ENCODE measurements around the gene ECD. TPM values are rescaled to one million over a fixed set of nuclear protein-coding genes. Genes with fewer than 3 reads are reported as not detected.

The ECD gene
- total RNA-seq (10 to 100 TPM; 28.9 to 30.9 TPM), polyA plus RNA-seq (ENCODE audit: insufficient read length in 2 of 2) (10 to 100 TPM; 30.6 to 30.8 TPM)
- long read RNA-seq, donor 1, transcript ECD-201 (14 exons, 3,069 nt): major isoform, 6 of 6 reads
- long read RNA-seq, donor 1, partial matches to known transcripts: 0 of 6 reads
- long read RNA-seq, donor 1, other reads (novel, unspliced or antisense): 0 of 6 reads
- long read RNA-seq, donor 2, partial matches to known transcripts: 0 of 2 reads
- long read RNA-seq, donor 2, other reads (novel, unspliced or antisense): 0 of 2 reads
- long read RNA-seq, donor 3, partial matches to known transcripts: 6 of 9 reads
- long read RNA-seq, donor 3, other reads (novel, unspliced or antisense): 0 of 9 reads
- long read RNA-seq, donor 4, transcript ECD-201 (14 exons, 3,069 nt): major isoform, 7 of 12 reads
- long read RNA-seq, donor 4, partial matches to known transcripts: 5 of 12 reads
- long read RNA-seq, donor 4, other reads (novel, unspliced or antisense): 0 of 12 reads

DNA sequence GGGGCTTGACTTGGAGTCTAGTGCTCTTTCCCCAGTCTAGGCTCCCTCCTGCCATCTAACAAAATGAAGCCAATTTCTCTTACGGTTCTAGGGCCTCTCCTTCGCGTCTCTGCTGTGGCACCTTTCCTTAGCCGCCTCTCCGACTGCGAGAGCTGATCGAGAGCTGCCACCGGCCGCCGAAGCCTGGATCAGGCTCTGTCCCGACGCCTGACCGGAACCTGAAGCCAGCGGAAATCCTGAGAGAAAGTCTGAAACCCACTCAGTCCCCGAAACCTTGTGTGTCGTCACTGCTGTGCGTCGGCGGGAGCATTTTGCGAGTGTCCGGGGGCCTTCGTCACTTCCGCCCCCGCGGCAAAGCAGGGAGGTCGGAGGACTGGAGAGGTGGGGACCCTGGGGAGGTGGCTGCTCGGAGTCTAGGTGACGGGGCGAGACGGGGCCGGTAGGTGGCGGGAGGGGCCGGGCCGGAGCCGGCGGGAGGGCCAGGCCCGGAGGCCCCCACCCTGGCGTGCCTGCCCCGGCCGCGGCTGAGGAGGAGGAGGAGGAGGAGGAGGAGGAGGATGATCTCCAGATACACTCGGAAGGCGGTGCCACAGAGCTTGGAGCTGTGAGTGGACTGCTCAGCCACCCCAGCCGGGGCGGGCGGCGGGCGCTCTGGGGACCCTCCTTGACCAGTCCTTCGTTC lies at the start of gene ECD, which contains the start of gene FAM149B1:
Gene ECD (minus strand): TSS at position 226 of the 682 bp plus-strand sequence. CDS start 4,071 bp downstream, outside the sequence.
Gene FAM149B1 (plus strand): TSS at position 337 of the 682 bp plus-strand sequence. CDS start 221 bp downstream, at position 558.
- Histone ChIP-seq H3K4me3 (ENCODE audit: low read depth, low read length) (peak within 1 kb of the TSS; percentile 99), H3K4me1 (ENCODE audit: control insufficient read depth, insufficient read depth, low read length) (peaks cover 8% of the 10 kb centered on the region), H3K9me3 (ENCODE audit: control insufficient read depth, insufficient read depth, low read length) (no peaks in the 10 kb centered on the region), H3K27me3 (ENCODE audit: control insufficient read depth, insufficient read depth, low read length) (no peaks in the 10 kb centered on the region), H3K27ac (ENCODE audit: low read depth, low read length) (peak within 1 kb of the TSS; percentile 97), H3K36me3 (ENCODE audit: control insufficient read depth, insufficient read depth, low read length) (no peaks in the 10 kb centered on the region)
- WGBS (ENCODE audit: insufficient coverage): 0% methylated on average over 47 of the region's 49 CpGs
- DNase-seq (ENCODE audit: low read depth in 4 of 6, low spot score in 6 of 6): peak; percentile 93 to 99 (median 96)

DNA sequence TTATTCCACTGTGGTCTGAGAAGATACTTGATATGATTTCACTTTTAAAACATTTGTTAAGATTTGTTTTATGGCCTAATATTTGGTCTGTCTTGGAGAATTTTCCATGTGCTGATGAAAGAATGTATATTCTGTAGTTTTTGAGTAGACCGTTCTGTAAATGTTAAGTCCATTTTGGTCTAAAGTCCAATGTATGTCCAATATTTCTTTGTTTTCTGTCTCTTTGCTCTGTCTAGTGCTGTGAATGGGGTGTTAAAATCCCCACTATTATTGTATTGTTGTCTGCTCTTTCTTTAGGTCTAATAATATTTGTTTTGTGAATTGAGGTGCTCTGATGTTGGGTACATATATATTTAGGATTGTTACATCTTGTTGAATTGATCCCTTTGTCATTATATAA lies 47.9 kb upstream of the ECD start:
- no peaks in the 10 kb centered on the region for H3K27me3 ChIP-seq (ENCODE audit: control insufficient read depth, insufficient read depth, low read length)
- no peak overlapping the region for H3K27ac ChIP-seq (ENCODE audit: low read depth, low read length)
- H3K9me3 ChIP-seq (ENCODE audit: control insufficient read depth, insufficient read depth, low read length): no peaks in the 10 kb centered on the region
- no peak overlapping the region for H3K4me3 ChIP-seq (ENCODE audit: low read depth, low read length)
- WGBS (ENCODE audit: insufficient coverage): 83% methylated on average over 1 of the region's 1 CpG
- no peaks in the 10 kb centered on the region for H3K4me1 ChIP-seq (ENCODE audit: control insufficient read depth, insufficient read depth, low read length)
- peaks cover 15% of the 10 kb centered on the region for H3K36me3 ChIP-seq (ENCODE audit: control insufficient read depth, insufficient read depth, low read length)
- no peak for DNase-seq (ENCODE audit: low read depth in 4 of 6, low spot score in 6 of 6)

DNA sequence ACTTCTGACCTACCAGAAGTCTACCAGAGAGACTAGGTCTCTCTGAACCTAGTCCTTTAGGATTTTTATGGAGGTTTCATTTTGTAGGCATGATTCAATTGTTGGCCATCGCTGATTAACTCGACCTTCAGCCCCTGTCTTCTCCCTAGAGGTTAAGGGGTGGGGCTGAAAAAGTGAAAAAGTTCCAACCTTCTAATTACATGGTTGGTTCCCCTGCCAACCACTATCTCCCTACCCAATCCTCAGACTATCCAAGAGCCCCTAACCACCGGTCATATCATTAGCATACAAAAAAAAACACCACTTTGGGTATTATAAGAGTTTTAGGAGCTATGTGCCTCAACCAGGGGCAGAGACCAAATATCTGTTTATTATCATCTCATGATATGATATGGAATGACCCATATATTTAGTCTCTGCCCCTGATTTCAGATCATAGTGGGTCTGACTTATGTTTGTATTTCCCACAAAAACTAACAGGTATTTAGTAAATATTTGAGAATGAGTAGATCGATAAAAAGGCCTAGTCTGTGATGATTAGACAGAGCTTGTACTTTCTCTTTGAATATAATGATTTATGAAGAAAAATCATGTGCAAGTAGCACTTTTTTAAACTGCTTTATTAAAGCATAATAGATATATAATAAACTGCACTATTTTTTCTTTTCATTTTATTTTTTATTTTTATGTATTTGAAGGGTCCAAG lies 43.5 kb upstream of the ECD start:
- Histone ChIP-seq H3K4me1 (ENCODE audit: control insufficient read depth, insufficient read depth, low read length) (no peaks in the 10 kb centered on the region), H3K27ac (ENCODE audit: low read depth, low read length) (no peak overlapping the region), H3K27me3 (ENCODE audit: control insufficient read depth, insufficient read depth, low read length) (no peaks in the 10 kb centered on the region), H3K4me3 (ENCODE audit: low read depth, low read length) (no peak overlapping the region), H3K36me3 (ENCODE audit: control insufficient read depth, insufficient read depth, low read length) (peaks cover 17% of the 10 kb centered on the region), H3K9me3 (ENCODE audit: control insufficient read depth, insufficient read depth, low read length) (no peaks in the 10 kb centered on the region)
- no peak for DNase-seq (ENCODE audit: low read depth in 4 of 6, low spot score in 6 of 6)
- WGBS (ENCODE audit: insufficient coverage): no CpG with 5 or more reads among the region's 4 CpGs

DNA sequence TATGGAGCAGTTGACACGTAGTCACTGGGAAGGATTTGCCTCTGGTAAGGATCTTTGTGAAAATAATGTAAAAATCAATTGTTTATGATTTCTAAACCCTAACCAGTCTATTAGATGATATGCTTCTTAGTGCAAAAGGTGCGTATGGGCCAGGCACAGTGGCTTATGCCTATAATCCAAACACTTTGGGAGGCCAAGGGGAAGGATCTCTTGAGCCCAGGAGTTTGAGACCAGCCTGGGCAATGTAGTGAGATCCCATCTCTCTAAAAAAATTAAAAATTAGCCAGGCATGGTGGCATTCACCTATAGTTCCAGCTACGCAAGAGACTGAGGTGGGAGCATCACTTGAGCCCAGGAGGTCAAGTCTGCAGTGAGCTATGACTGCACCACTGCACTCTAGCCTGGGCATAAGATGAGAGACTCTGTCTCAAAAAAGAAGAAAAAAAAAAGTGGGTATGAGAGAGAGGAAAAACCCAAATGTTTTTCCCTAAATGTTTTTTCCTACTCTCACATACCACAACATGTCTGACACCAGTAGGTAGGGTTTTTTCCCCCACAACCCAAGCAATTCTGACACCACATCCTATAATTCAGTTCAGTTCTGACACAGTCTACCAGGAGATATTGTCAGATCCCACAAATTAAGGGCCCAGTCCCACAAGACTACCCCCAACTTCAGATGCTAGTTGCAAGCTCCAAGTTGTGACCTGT lies 42.7 kb upstream of the ECD start:
- no peak for DNase-seq (ENCODE audit: low read depth in 4 of 6, low spot score in 6 of 6)
- no peaks in the 10 kb centered on the region for H3K9me3 ChIP-seq (ENCODE audit: control insufficient read depth, insufficient read depth, low read length)
- H3K4me1 ChIP-seq (ENCODE audit: control insufficient read depth, insufficient read depth, low read length): no peaks in the 10 kb centered on the region
- no peak overlapping the region for H3K4me3 ChIP-seq (ENCODE audit: low read depth, low read length)
- H3K36me3 ChIP-seq (ENCODE audit: control insufficient read depth, insufficient read depth, low read length): peaks cover 17% of the 10 kb centered on the region
- H3K27ac ChIP-seq (ENCODE audit: low read depth, low read length): no peak overlapping the region
- H3K27me3 ChIP-seq (ENCODE audit: control insufficient read depth, insufficient read depth, low read length): no peaks in the 10 kb centered on the region
- WGBS (ENCODE audit: insufficient coverage): 100% methylated on average over 1 of the region's 3 CpGs

DNA sequence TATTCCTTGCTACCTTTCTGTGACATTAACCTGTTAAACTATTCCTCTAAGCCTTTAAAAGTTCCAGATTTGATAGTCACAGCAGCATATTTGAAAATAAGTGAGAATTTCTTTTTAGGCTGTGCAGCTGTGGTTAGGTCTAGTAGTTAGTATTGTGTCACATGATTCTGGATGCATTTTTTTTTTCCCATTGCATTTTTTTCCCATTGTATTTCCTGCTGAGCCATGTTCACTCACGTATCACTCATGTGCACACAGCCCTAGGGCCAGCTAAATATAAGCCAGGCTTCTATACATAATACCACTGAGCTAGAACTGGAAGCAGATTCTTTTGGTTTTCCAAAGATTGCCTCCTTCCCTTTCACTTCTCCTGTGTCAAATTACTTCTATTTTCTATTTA lies 41.9 kb upstream of the ECD start:
- Histone ChIP-seq H3K36me3 (ENCODE audit: control insufficient read depth, insufficient read depth, low read length) (peaks cover 19% of the 10 kb centered on the region), H3K4me1 (ENCODE audit: control insufficient read depth, insufficient read depth, low read length) (no peaks in the 10 kb centered on the region), H3K4me3 (ENCODE audit: low read depth, low read length) (no peak overlapping the region), H3K27me3 (ENCODE audit: control insufficient read depth, insufficient read depth, low read length) (no peaks in the 10 kb centered on the region), H3K27ac (ENCODE audit: low read depth, low read length) (no peak overlapping the region), H3K9me3 (ENCODE audit: control insufficient read depth, insufficient read depth, low read length) (no peaks in the 10 kb centered on the region)
- WGBS (ENCODE audit: insufficient coverage): 75% methylated on average over 1 of the region's 1 CpG
- no peak for DNase-seq (ENCODE audit: low read depth in 4 of 6, low spot score in 6 of 6)

DNA sequence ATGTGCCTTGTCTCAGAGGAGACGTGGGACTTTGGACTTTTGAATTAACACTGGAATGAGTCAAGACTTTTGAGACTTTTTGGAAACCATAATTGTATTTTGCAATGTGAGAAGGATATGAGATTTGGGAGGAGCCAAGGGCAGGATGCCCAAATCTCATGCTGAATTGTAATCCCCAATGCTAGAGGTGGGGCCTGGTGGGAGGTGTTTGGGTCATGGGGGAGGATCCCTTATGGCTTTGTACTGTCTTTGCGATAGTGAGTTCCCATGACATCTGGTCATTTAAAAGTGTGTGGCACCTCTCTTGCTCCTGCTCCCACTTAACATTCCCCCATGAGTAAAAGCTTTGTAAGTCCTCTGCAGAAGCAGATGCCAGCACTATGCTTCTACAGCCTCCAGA lies 40.1 kb upstream of the ECD start:
- H3K9me3 ChIP-seq (ENCODE audit: control insufficient read depth, insufficient read depth, low read length): no peaks in the 10 kb centered on the region
- no peak for DNase-seq (ENCODE audit: low read depth in 4 of 6, low spot score in 6 of 6)
- no peaks in the 10 kb centered on the region for H3K27me3 ChIP-seq (ENCODE audit: control insufficient read depth, insufficient read depth, low read length)
- H3K4me1 ChIP-seq (ENCODE audit: control insufficient read depth, insufficient read depth, low read length): no peaks in the 10 kb centered on the region
- no peak overlapping the region for H3K27ac ChIP-seq (ENCODE audit: low read depth, low read length)
- H3K36me3 ChIP-seq (ENCODE audit: control insufficient read depth, insufficient read depth, low read length): peaks cover 18% of the 10 kb centered on the region
- no peak overlapping the region for H3K4me3 ChIP-seq (ENCODE audit: low read depth, low read length)
- 92% methylated on average over 1 of the region's 2 CpGs for WGBS (ENCODE audit: insufficient coverage)

DNA sequence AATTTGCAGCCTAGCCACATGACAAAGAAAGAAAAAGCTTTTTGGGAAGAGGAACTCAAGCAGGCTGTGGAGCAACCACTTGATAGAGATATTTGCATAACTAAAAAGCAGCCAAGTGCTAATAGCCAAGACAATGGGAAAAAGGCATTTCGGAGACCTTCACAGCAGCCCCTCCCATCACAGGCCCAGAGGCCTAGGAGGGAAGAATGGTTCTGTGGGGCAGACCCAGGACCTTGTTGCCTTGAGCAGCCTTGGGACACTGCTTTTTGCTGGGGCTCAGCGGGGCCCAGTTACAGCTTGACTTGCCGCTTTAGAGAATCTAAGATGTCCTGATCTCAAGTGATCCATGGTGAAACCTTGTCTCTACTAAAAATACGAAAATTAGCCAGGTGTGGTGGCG lies 38.6 kb upstream of the ECD start:
- H3K36me3 ChIP-seq (ENCODE audit: control insufficient read depth, insufficient read depth, low read length): peaks cover 14% of the 10 kb centered on the region
- DNase-seq (ENCODE audit: low read depth in 4 of 6, low spot score in 6 of 6): no peak
- H3K9me3 ChIP-seq (ENCODE audit: control insufficient read depth, insufficient read depth, low read length): no peaks in the 10 kb centered on the region
- no peaks in the 10 kb centered on the region for H3K27me3 ChIP-seq (ENCODE audit: control insufficient read depth, insufficient read depth, low read length)
- no peaks in the 10 kb centered on the region for H3K4me1 ChIP-seq (ENCODE audit: control insufficient read depth, insufficient read depth, low read length)
- H3K27ac ChIP-seq (ENCODE audit: low read depth, low read length): no peak overlapping the region
- WGBS (ENCODE audit: insufficient coverage): 97% methylated on average over 4 of the region's 5 CpGs
- no peak overlapping the region for H3K4me3 ChIP-seq (ENCODE audit: low read depth, low read length)

DNA sequence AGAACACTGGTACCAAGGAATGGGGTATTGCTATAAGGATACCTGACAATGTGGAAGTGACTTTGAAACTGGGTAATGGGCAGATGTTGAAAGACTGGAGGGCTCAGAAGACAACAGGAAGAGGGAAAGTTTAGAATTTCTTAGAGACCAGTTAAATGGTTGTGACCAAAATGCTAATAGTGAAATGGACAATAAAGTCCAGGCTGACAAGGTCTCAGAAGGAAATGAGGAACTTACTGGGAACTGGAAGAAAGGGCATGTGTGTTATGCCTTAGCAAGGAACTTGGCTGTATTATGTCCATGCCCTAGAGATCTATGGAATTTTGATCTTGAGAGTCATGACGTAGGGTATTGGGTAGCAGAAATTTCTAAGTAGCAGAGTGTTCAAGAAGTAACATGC lies 38.1 kb upstream of the ECD start:
- Histone ChIP-seq H3K4me1 (ENCODE audit: control insufficient read depth, insufficient read depth, low read length) (no peaks in the 10 kb centered on the region), H3K27me3 (ENCODE audit: control insufficient read depth, insufficient read depth, low read length) (no peaks in the 10 kb centered on the region)
- WGBS (ENCODE audit: insufficient coverage): 100% methylated on average over 1 of the region's 1 CpG

DNA sequence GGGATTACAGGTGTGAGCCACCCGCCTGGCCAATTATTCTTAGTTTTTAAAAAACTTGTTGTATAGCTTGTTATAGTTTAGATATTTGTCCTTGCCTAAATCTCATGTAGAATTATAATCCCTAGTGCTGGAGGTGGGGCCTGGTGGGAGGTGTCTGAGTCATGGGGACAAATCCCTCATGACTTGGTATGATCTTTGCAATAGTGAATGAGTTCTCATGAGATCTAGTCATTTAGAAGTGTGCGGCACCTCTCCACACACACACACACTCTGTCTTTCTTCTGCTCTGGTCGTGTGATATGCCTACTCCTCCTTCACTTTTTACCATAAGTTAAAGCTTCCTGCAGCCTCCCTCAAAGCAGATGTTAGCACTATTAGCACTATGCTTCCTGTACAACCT lies 37.3 kb upstream of the ECD start:
- no peak for DNase-seq (ENCODE audit: low read depth in 4 of 6, low spot score in 6 of 6)
- H3K27me3 ChIP-seq (ENCODE audit: control insufficient read depth, insufficient read depth, low read length): no peaks in the 10 kb centered on the region
- no peak overlapping the region for H3K27ac ChIP-seq (ENCODE audit: low read depth, low read length)
- no peak overlapping the region for H3K4me3 ChIP-seq (ENCODE audit: low read depth, low read length)
- no peaks in the 10 kb centered on the region for H3K9me3 ChIP-seq (ENCODE audit: control insufficient read depth, insufficient read depth, low read length)
- peaks cover 9% of the 10 kb centered on the region for H3K36me3 ChIP-seq (ENCODE audit: control insufficient read depth, insufficient read depth, low read length)
- 100% methylated on average over 2 of the region's 3 CpGs for WGBS (ENCODE audit: insufficient coverage)
- H3K4me1 ChIP-seq (ENCODE audit: control insufficient read depth, insufficient read depth, low read length): no peaks in the 10 kb centered on the region

More for the DNA sequence above, 38.1 kb upstream of the ECD start:
- Histone ChIP-seq H3K27ac (ENCODE audit: low read depth, low read length) (no peak overlapping the region), H3K4me3 (ENCODE audit: low read depth, low read length) (no peak overlapping the region), H3K9me3 (ENCODE audit: control insufficient read depth, insufficient read depth, low read length) (no peaks in the 10 kb centered on the region), H3K36me3 (ENCODE audit: control insufficient read depth, insufficient read depth, low read length) (peaks cover 13% of the 10 kb centered on the region)
- DNase-seq (ENCODE audit: low read depth in 4 of 6, low spot score in 6 of 6): no peak

Measured in spinal cord (tissue), 10 donors.